CD14-positive monocyte (primary cell): ENCODE data around the gene GYG2. TPM values are rescaled to one million over a fixed set of nuclear protein-coding genes. Genes with fewer than 3 reads are reported as not detected.

Experiments
- DNase-seq, 3 donors: peaks; one replicate each; pipeline ENCODE4 v3.0.0-alpha.2; 2011 to 2022
- H2AFZ ChIP-seq: 2 replicates; pipeline ENCODE4 v1.6.0; 2012; ENCODE audit warnings: mild to moderate bottlenecking, low read depth, low read length, inconsistent platforms; ENCODE audit not compliant: insufficient read depth, poor library complexity, severe bottlenecking
- H3K27ac ChIP-seq, 2 donors: 1 replicate in 1 of 2; 2 replicates in 1 of 2; pipeline ENCODE4 v1.5.1; 2012 to 2013; ENCODE audit warnings: low read length in 2 of 2, control low read depth in 1 of 2, inconsistent platforms in 1 of 2, low read depth in 1 of 2, mild to moderate bottlenecking in 1 of 2
- H3K27me3 ChIP-seq, 2 donors: one replicate each; pipeline versions ENCODE4 v1.6.0 to v1.6.1; 2011 to 2013; ENCODE audit warnings: low read length in 2 of 2; ENCODE audit not compliant: control insufficient read depth in 2 of 2, insufficient read depth in 2 of 2
- H3K36me3 ChIP-seq, 2 donors: replicated peaks in 1 of 2; 1 replicate in 1 of 2; 2 replicates in 1 of 2; pipeline versions ENCODE4 v1.5.1 to v1.6.1; 2012 to 2013; ENCODE audit warnings: low read length in 2 of 2, control low read depth in 1 of 2, inconsistent platforms in 1 of 2, mild to moderate bottlenecking in 1 of 2; ENCODE audit not compliant: insufficient read depth in 2 of 2, control insufficient read depth in 1 of 2
- H3K4me1 ChIP-seq, 2 donors: 1 replicate in 1 of 2; 2 replicates in 1 of 2; pipeline versions ENCODE4 v1.5.1 to v1.6.1; 2012 to 2013; ENCODE audit warnings: low read length in 2 of 2, control low read depth in 1 of 2, inconsistent platforms in 1 of 2, mild to moderate bottlenecking in 1 of 2, moderate library complexity in 1 of 2; ENCODE audit not compliant: insufficient read depth in 2 of 2, control insufficient read depth in 1 of 2
- H3K4me2 ChIP-seq: replicated peaks from 2 replicates; pipeline ENCODE3; 2012; ENCODE audit warnings: low read length, moderate library complexity, mild to moderate bottlenecking; ENCODE audit not compliant: poor library complexity, severe bottlenecking; ENCODE audit errors: extremely low read depth
- H3K4me3 ChIP-seq, 3 experiments: fragments of 200-600 bp in 1 of 3; sonication (generic) in 1 of 3; replicated peaks in 1 of 3; 1 replicate in 2 of 3; 2 replicates in 1 of 3; pipeline ENCODE4 v1.5.1; 2011 to 2013; ENCODE audit warnings: low read length in 3 of 3, mild to moderate bottlenecking in 3 of 3, control low read depth in 2 of 3, low read depth in 2 of 3, inconsistent platforms in 1 of 3, moderate library complexity in 1 of 3
- H3K79me2 ChIP-seq: 2 replicates; pipeline ENCODE4 v1.6.0; 2012; ENCODE audit warnings: mild to moderate bottlenecking, control low read depth, inconsistent platforms, low read length, moderate library complexity; ENCODE audit not compliant: insufficient read depth
- H3K9ac ChIP-seq: 2 replicates; pipeline ENCODE4 v1.6.0; 2017; ENCODE audit warnings: low read length, mild to moderate bottlenecking; ENCODE audit not compliant: insufficient read depth, poor library complexity, severe bottlenecking
- H3K9me3 ChIP-seq, 2 donors: replicated peaks in 1 of 2; 1 replicate in 1 of 2; 2 replicates in 1 of 2; pipeline versions ENCODE4 v1.5.1 to v1.6.1; 2012 to 2013; ENCODE audit warnings: low read length in 2 of 2, control low read depth in 1 of 2; ENCODE audit not compliant: control insufficient read depth in 1 of 2, insufficient read depth in 1 of 2
- H4K20me1 ChIP-seq: 2 replicates; pipeline ENCODE4 v1.6.0; 2012; ENCODE audit warnings: mild to moderate bottlenecking, low read length, control low read depth, moderate library complexity; ENCODE audit not compliant: insufficient read depth
- H3K27ac Mint-ChIP-seq, 7 donors: one replicate each; pipeline ENCODE4 v1.8.0; 2020; ENCODE audit warnings: mild to moderate bottlenecking in 7 of 7, mixed read lengths in 7 of 7, moderate library complexity in 6 of 7, inconsistent platforms in 2 of 7
- H3K27me3 Mint-ChIP-seq, 3 donors: one replicate each; pipeline ENCODE4 v1.8.0; 2021 to 2022; ENCODE audit warnings: low read depth in 3 of 3, mild to moderate bottlenecking in 3 of 3, mixed read lengths in 3 of 3, moderate library complexity in 3 of 3, inconsistent platforms in 1 of 3
- H3K36me3 Mint-ChIP-seq, 2 donors: one replicate each; pipeline ENCODE4 v1.8.0; 2020; ENCODE audit warnings: mixed read lengths in 2 of 2, inconsistent platforms in 1 of 2, mild to moderate bottlenecking in 1 of 2
- H3K4me1 Mint-ChIP-seq: one replicate; pipeline ENCODE4 v1.8.0; 2020; ENCODE audit warnings: mild to moderate bottlenecking, mixed read lengths
- H3K4me3 Mint-ChIP-seq, 2 donors: one replicate each; pipeline ENCODE4 v1.8.0; 2020; ENCODE audit warnings: mild to moderate bottlenecking in 2 of 2, mixed read lengths in 2 of 2, moderate library complexity in 1 of 2
- H3K9me3 Mint-ChIP-seq, 7 donors: one replicate each; pipeline ENCODE4 v1.8.0; 2020 to 2022; ENCODE audit warnings: mixed read lengths in 7 of 7, mild to moderate bottlenecking in 6 of 7, moderate library complexity in 6 of 7, inconsistent platforms in 2 of 7
- WGBS: methylation state at CpG from one replicate; pipeline ENCODE4 v1.1.5; 2013; ENCODE audit warnings: missing lambda C conversion rate; ENCODE audit not compliant: insufficient coverage; 5-methylcytosine and 5-hydroxymethylcytosine counted together
- intact Hi-C, 2 donors: fragments of 100-400 bp; cut with micrococcal nuclease; formaldehyde crosslinking; loops; one replicate each; pipeline versions ENCODE4 v1.15.0 to v1.15.1; 2023
- polyA plus RNA-seq, 3 donors: library from polyadenylated mRNA; depleted of rRNA in 1 of 3; unstranded in 2 of 3; stranded (reverse) in 1 of 3; fragments of 300-500 nt in 2 of 3; fragments of >200 nt in 1 of 3; fragmentation: Illumina TruSeq in 2 of 3; gene quantifications; 1 replicate in 2 of 3; 2 replicates in 1 of 3; pipeline ENCODE4 v1.2.3, GENCODE V29; 2012 to 2021
- TF ChIP-seq, protein P1 (sequence below): fragments of 200-600 bp; IDR thresholded peaks from one replicate; pipeline ENCODE4 v1.8.0; 2022; ENCODE audit warnings: antibody characterized with exemption, mild to moderate bottlenecking

The GYG2 gene
- polyA plus RNA-seq, 3 donors = not detected

DNA sequence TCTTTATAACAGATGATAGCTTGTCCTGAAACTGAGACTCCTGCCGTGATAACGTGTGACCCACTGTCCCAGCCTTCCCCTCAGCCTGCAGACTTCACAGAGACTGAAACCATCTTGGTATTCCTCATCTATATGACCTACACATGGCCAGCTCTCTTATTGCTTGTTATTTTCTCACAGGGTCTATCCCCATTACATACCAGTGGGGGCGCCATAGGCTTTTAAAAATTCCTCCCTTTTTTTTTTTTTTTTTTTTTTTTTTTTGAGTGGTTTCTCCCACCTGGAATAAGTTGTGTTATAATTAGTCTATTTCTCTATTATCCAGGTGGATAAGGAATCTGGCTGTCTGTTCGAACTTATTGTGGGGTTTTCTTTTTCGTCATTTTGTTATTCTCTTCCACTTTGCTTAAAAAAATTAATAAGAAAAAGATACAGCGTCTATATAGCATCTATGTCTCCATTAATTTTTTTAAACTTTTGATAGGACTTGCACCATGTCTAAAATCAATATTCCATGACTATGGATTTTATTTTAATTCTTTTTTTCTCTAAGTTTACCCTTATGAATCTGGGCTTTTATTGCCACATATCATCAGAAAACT is 47.2 kb downstream of the GYG2 start:
- TF ChIP-seq, protein P1, sequence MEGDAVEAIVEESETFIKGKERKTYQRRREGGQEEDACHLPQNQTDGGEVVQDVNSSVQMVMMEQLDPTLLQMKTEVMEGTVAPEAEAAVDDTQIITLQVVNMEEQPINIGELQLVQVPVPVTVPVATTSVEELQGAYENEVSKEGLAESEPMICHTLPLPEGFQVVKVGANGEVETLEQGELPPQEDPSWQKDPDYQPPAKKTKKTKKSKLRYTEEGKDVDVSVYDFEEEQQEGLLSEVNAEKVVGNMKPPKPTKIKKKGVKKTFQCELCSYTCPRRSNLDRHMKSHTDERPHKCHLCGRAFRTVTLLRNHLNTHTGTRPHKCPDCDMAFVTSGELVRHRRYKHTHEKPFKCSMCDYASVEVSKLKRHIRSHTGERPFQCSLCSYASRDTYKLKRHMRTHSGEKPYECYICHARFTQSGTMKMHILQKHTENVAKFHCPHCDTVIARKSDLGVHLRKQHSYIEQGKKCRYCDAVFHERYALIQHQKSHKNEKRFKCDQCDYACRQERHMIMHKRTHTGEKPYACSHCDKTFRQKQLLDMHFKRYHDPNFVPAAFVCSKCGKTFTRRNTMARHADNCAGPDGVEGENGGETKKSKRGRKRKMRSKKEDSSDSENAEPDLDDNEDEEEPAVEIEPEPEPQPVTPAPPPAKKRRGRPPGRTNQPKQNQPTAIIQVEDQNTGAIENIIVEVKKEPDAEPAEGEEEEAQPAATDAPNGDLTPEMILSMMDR = peak; percentile 56
- Mint-ChIP-seq H3K27me3 (peaks cover 0 to 13% (median 0%) of the 10 kb centered on the region in 3 donors), H3K4me1 (no peaks in the 10 kb centered on the region), H3K4me3 (no peak overlapping the region), H3K9me3 (peaks cover 0 to 7% (median 0%) of the 10 kb centered on the region in 7 donors), H3K27ac (peak overlapping the region in 1 of 7 donors; percentile 16), H3K36me3 (no peaks in the 10 kb centered on the region)
- WGBS = no CpG with 5 or more reads among the region's 6 CpGs
- H4K20me1 ChIP-seq = no peaks in the 10 kb centered on the region
- H3K79me2 ChIP-seq = no peaks in the 10 kb centered on the region
- no peaks in the 10 kb centered on the region for H3K9me3 ChIP-seq
- no peak overlapping the region for H2AFZ ChIP-seq
- H3K4me2 ChIP-seq = no peak overlapping the region
- H3K4me1 ChIP-seq = no peaks in the 10 kb centered on the region
- H3K27ac ChIP-seq = no peak overlapping the region
- DNase-seq = peak; percentile 15 to 23 (median 18)
- H3K27me3 ChIP-seq = peaks cover 0 to 2% of the 10 kb centered on the region in 2 donors
- H3K9ac ChIP-seq = no peak overlapping the region
- no peak overlapping the region for H3K4me3 ChIP-seq
- intact Hi-C loops = loop anchor here in 1 of 2 donors (10.0 kb wide), 1 partner anchor 159 kb away; no protein-coding TSS in a partner anchor
- no peaks in the 10 kb centered on the region for H3K36me3 ChIP-seq

DNA sequence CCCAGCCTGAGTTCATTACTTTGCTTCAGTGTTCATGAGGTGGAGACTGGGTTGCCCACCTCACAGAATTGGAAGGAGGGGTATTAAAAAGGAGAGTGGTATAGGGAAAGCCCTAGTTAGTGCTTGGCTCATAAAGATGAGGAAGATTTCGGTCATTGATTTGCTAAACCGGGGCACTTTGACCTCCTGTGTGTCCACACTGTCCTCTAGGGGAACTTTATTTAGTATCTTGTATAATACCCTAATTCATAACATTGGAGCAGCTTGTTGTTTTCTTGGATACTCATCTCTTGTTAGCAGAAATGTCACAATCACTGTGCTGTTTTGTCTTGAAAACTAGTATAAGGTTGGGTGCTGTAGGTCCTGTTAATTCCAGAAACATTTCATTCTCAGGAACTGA is 49.8 kb downstream of the GYG2 start:
- H3K36me3 Mint-ChIP-seq = no peaks in the 10 kb centered on the region

More for the DNA sequence above, 49.8 kb downstream of the GYG2 start:
- H3K9me3 ChIP-seq = no peaks in the 10 kb centered on the region
- H3K4me1 Mint-ChIP-seq = no peaks in the 10 kb centered on the region
- no peak overlapping the region for H2AFZ ChIP-seq
- no peaks in the 10 kb centered on the region for H4K20me1 ChIP-seq
- H3K27me3 ChIP-seq = no peaks in the 10 kb centered on the region
- H3K27ac Mint-ChIP-seq = no peak overlapping the region
- no peaks in the 10 kb centered on the region for H3K79me2 ChIP-seq
- no peak overlapping the region for H3K4me2 ChIP-seq
- H3K27ac ChIP-seq = no peak overlapping the region
- TF ChIP-seq, protein P1 = no peak
- no CpG with 5 or more reads among the region's 2 CpGs for WGBS
- H3K36me3 ChIP-seq = no peaks in the 10 kb centered on the region
- no peak overlapping the region for H3K4me3 Mint-ChIP-seq
- no peak overlapping the region for H3K9ac ChIP-seq
- intact Hi-C loops = loop anchor here in 1 of 2 donors (10.0 kb wide), 1 partner anchor 156 kb away; no protein-coding TSS in a partner anchor
- H3K9me3 Mint-ChIP-seq = peaks cover 0 to 1% (median 0%) of the 10 kb centered on the region in 7 donors
- no peak for DNase-seq
- H3K27me3 Mint-ChIP-seq = peaks cover 0 to 6% (median 0%) of the 10 kb centered on the region in 3 donors
- H3K4me1 ChIP-seq = no peaks in the 10 kb centered on the region
- no peak overlapping the region for H3K4me3 ChIP-seq
